Esophagus (tissue), 2 donors: ENCODE results near the gene MSH2. TPM values are rescaled to one million over a fixed set of nuclear protein-coding genes. Genes with fewer than 3 reads are reported as not detected.

Source experiments
- H3K27ac ChIP-seq, 2 donors: one replicate each; pipeline ENCODE4 v1.5.1; 2013; ENCODE audit warnings: low read depth in 2 of 2, mild to moderate bottlenecking in 2 of 2, inconsistent platforms in 1 of 2, low read length in 1 of 2, moderate library complexity in 1 of 2
- H3K27me3 ChIP-seq, 2 donors: one replicate each; pipeline ENCODE4 v1.6.1; 2013; ENCODE audit warnings: low read length in 2 of 2, control low read depth in 1 of 2, mild to moderate bottlenecking in 1 of 2; ENCODE audit not compliant: insufficient read depth in 2 of 2, control insufficient read depth in 1 of 2
- H3K36me3 ChIP-seq, 2 donors: one replicate each; pipeline ENCODE4 v1.6.1; 2013; ENCODE audit warnings: low read length in 1 of 2; ENCODE audit not compliant: control insufficient read depth in 2 of 2, insufficient read depth in 2 of 2
- H3K4me1 ChIP-seq, 2 donors: one replicate each; pipeline ENCODE4 v1.6.1; 2013; ENCODE audit warnings: low read length in 1 of 2; ENCODE audit not compliant: control insufficient read depth in 2 of 2, insufficient read depth in 2 of 2
- H3K4me3 ChIP-seq, 2 donors: one replicate each; pipeline ENCODE4 v1.5.1; 2013; ENCODE audit warnings: low read length in 2 of 2, mild to moderate bottlenecking in 2 of 2, low read depth in 1 of 2, moderate library complexity in 1 of 2
- H3K9me3 ChIP-seq, 2 donors: one replicate each; pipeline ENCODE4 v1.6.1; 2013; ENCODE audit warnings: mild to moderate bottlenecking in 2 of 2, low read depth in 1 of 2, low read length in 1 of 2, moderate library complexity in 1 of 2; ENCODE audit not compliant: control insufficient read depth in 2 of 2, insufficient read depth in 1 of 2
- WGBS, 2 donors: extraction: QIAGEN DNeasy Blood & Tissue Kit; methylation state at CpG; one replicate each; pipeline ENCODE4 v1.1.7; 2013; 5-methylcytosine and 5-hydroxymethylcytosine counted together
- polyA plus RNA-seq, 2 donors: library from polyadenylated mRNA; stranded (reverse); fragments of 200-250 nt; gene quantifications; one replicate each; pipeline ENCODE4 v1.2.3, GENCODE V29; 2013
- donor health status: healthy with polysubstance abuse.
- donor health status: Bipolar disorder and iron deficiency.

MSH2 gene
- polyA plus RNA-seq, 2 donors: 6.2 to 12.0 TPM

- 96 to 97% methylated on average over 5 of the region's 5 CpGs for WGBS, 2 donors
- no peaks in the 10 kb centered on the region for H3K27me3 ChIP-seq
Measured at GRCh38 chr2:47457268-47457667, 54.3 kb downstream of the MSH2 start.

GRCh38 chr2:47459021-47459420, 56.1 kb downstream of the MSH2 start:
- no peaks in the 10 kb centered on the region for H3K9me3 ChIP-seq
- no peaks in the 10 kb centered on the region for H3K4me1 ChIP-seq
- H3K27me3 ChIP-seq: no peaks in the 10 kb centered on the region
- no peak overlapping the region for H3K27ac ChIP-seq
- peaks cover 0 to 2% of the 10 kb centered on the region in 2 donors for H3K36me3 ChIP-seq
- H3K4me3 ChIP-seq: no peak overlapping the region

More at GRCh38 chr2:47457268-47457667, 54.3 kb downstream of the MSH2 start:
- Histone ChIP-seq H3K4me1 (no peaks in the 10 kb centered on the region), H3K4me3 (no peak overlapping the region), H3K27ac (no peak overlapping the region), H3K9me3 (no peaks in the 10 kb centered on the region), H3K36me3 (peaks cover 0 to 2% of the 10 kb centered on the region in 2 donors)

- Histone ChIP-seq H3K9me3 (no peaks in the 10 kb centered on the region), H3K27ac (no peak overlapping the region), H3K4me3 (no peak overlapping the region), H3K36me3 (peaks cover 0 to 2% of the 10 kb centered on the region in 2 donors), H3K27me3 (no peaks in the 10 kb centered on the region), H3K4me1 (no peaks in the 10 kb centered on the region)
Measured at GRCh38 chr2:47460766-47461165, 57.8 kb downstream of the MSH2 start.

- H3K27me3 ChIP-seq: no peaks in the 10 kb centered on the region
- no peak overlapping the region for H3K4me3 ChIP-seq
- H3K36me3 ChIP-seq: peaks cover 0 to 7% of the 10 kb centered on the region in 2 donors
- no peaks in the 10 kb centered on the region for H3K9me3 ChIP-seq
- no peaks in the 10 kb centered on the region for H3K4me1 ChIP-seq
- H3K27ac ChIP-seq: no peak overlapping the region
- WGBS, 2 donors: 96% methylated on average over 5 of the region's 5 CpGs
Measured at GRCh38 chr2:47471429-47472116, 68.6 kb downstream of the MSH2 start.

GRCh38 chr2:47479863-47480262, 76.9 kb downstream of the MSH2 start:
- H3K27ac ChIP-seq: no peak overlapping the region
- 98 to 100% methylated on average over 1 of the region's 1 CpG for WGBS, 2 donors
- H3K36me3 ChIP-seq: peaks cover 2% of the 10 kb centered on the region in 2 donors
- H3K4me1 ChIP-seq: no peaks in the 10 kb centered on the region
- no peak overlapping the region for H3K4me3 ChIP-seq
- no peaks in the 10 kb centered on the region for H3K27me3 ChIP-seq
- H3K9me3 ChIP-seq: no peaks in the 10 kb centered on the region

- Histone ChIP-seq H3K4me3 (no peak overlapping the region), H3K27ac (no peak overlapping the region), H3K9me3 (no peaks in the 10 kb centered on the region), H3K27me3 (no peaks in the 10 kb centered on the region), H3K4me1 (peaks cover 0 to 4% of the 10 kb centered on the region in 2 donors), H3K36me3 (peaks cover 0 to 2% of the 10 kb centered on the region in 2 donors)
- 95% methylated on average over 8 of the region's 8 CpGs for WGBS, 2 donors
Measured at GRCh38 chr2:47483191-47483590, 80.2 kb downstream of the MSH2 start.

GRCh38 chr2:47484396-47484795, 81.4 kb downstream of the MSH2 start:
- Histone ChIP-seq H3K27me3 (no peaks in the 10 kb centered on the region), H3K4me3 (no peak overlapping the region), H3K36me3 (no peaks in the 10 kb centered on the region), H3K9me3 (no peaks in the 10 kb centered on the region), H3K27ac (no peak overlapping the region), H3K4me1 (peaks cover 0 to 4% of the 10 kb centered on the region in 2 donors)
- 90 to 95% methylated on average over 5 of the region's 5 CpGs for WGBS, 2 donors

GRCh38 chr2:47485177-47485576, 82.2 kb downstream of the MSH2 start:
- H3K4me1 ChIP-seq: peaks cover 0 to 4% of the 10 kb centered on the region in 2 donors
- no peaks in the 10 kb centered on the region for H3K36me3 ChIP-seq
- no peaks in the 10 kb centered on the region for H3K9me3 ChIP-seq
- no peaks in the 10 kb centered on the region for H3K27me3 ChIP-seq
- H3K27ac ChIP-seq: no peak overlapping the region
- H3K4me3 ChIP-seq: no peak overlapping the region
- WGBS, 2 donors: 90 to 94% methylated on average over 3 of the region's 3 CpGs

- Histone ChIP-seq H3K9me3 (no peaks in the 10 kb centered on the region), H3K4me3 (no peak overlapping the region), H3K27ac (no peak overlapping the region), H3K27me3 (no peaks in the 10 kb centered on the region), H3K36me3 (no peaks in the 10 kb centered on the region), H3K4me1 (peaks cover 0 to 4% of the 10 kb centered on the region in 2 donors)
- WGBS, 2 donors: 76 to 77% methylated on average over 6 of the region's 6 CpGs
Measured at GRCh38 chr2:47485751-47486300, 82.9 kb downstream of the MSH2 start.
